OCI-LY3 (cell line): ENCODE data around the gene SRC.

Experiments
- H2AFZ ChIP-seq: fragments of 200-600, 300-600 bp; shearing (Covaris generic); 2 replicates; pipeline ENCODE4 v1.6.0; 2014; ENCODE audit warnings: antibody characterized with exemption, low read depth, low read length
- H3K27ac ChIP-seq: fragments of 200-600, 300-600 bp; sonication (generic); 2 replicates; pipeline ENCODE4 v1.5.1; 2014; ENCODE audit warnings: mild to moderate bottlenecking, low read length, moderate library complexity, mixed read lengths
- H3K27me3 ChIP-seq: fragments of 200-600, 300-600 bp; sonication (generic); 2 replicates; pipeline ENCODE4 v1.6.1; 2014; ENCODE audit warnings: low read depth, low read length, mixed read lengths
- H3K36me3 ChIP-seq: fragments of 200-600, 300-600 bp; sonication (generic); replicated peaks from 2 replicates; pipeline ENCODE3; 2014; ENCODE audit warnings: low read depth, low read length, mixed read lengths
- H3K4me1 ChIP-seq: fragments of 300-600, 200-600 bp; sonication (generic); 2 replicates; pipeline ENCODE4 v1.6.1; 2014; ENCODE audit warnings: low read length, mixed read lengths
- H3K4me2 ChIP-seq: fragments of 200-600, 300-600 bp; sonication (generic); 2 replicates; pipeline ENCODE4 v1.6.1; 2014; ENCODE audit warnings: low read length, mixed read lengths
- H3K4me3 ChIP-seq: fragments of 300-600, 200-600 bp; sonication (generic); 2 replicates; pipeline ENCODE4 v1.5.1; 2014; ENCODE audit warnings: antibody characterized with exemption, mild to moderate bottlenecking, low read length, moderate library complexity
- H3K79me2 ChIP-seq: fragments of 300-600, 200-600 bp; shearing (Covaris generic); 2 replicates; pipeline ENCODE4 v1.6.1; 2014; ENCODE audit warnings: mild to moderate bottlenecking, low read length, mixed read lengths
- H3K9ac ChIP-seq: fragments of 300-600, 200-600 bp; shearing (Covaris generic); 2 replicates; pipeline ENCODE4 v1.6.0; 2014; ENCODE audit warnings: mild to moderate bottlenecking, low read length, moderate library complexity
- H3K9me3 ChIP-seq: fragments of 200-600, 300-600 bp; shearing (Covaris generic); 2 replicates; pipeline ENCODE4 v1.6.1; 2014; ENCODE audit warnings: low read length, mixed read lengths; ENCODE audit not compliant: insufficient read depth
- H4K20me1 ChIP-seq: fragments of 200-600, 300-600 bp; sonication (generic); 2 replicates; pipeline ENCODE4 v1.6.1; 2016; ENCODE audit warnings: low read length, mixed read lengths; ENCODE audit not compliant: insufficient read depth
- CTCF ChIP-seq: fragments of 200-600, 300-600 bp; sonication (generic); IDR thresholded peaks from 2 replicates; pipeline ENCODE4 v1.5.1; 2014; ENCODE audit warnings: antibody characterized with exemption, low read length, low read depth
- EZH2phosphoT487 ChIP-seq: fragments of 200-600 bp; shearing (Covaris generic); IDR thresholded peaks from 2 replicates; pipeline ENCODE4 v1.6.1; 2018; ENCODE audit warnings: antibody characterized with exemption, mixed run types, low read depth

SRC gene

GRCh38 chr20:37323985-37324384, 22.0 kb upstream of the SRC start:
- Histone ChIP-seq H3K4me3 (no peak overlapping the region), H3K79me2 (no peaks in the 10 kb centered on the region), H2AFZ (no peak overlapping the region), H3K4me2 (no peak overlapping the region), H4K20me1 (no peaks in the 10 kb centered on the region), H3K4me1 (no peaks in the 10 kb centered on the region), H3K27me3 (no peaks in the 10 kb centered on the region), H3K36me3 (peaks cover 4% of the 10 kb centered on the region), H3K27ac (no peak overlapping the region), H3K9me3 (no peaks in the 10 kb centered on the region), H3K9ac (no peak overlapping the region)
- TF ChIP-seq CTCF = no peak
- no peak for TF ChIP-seq EZH2phosphoT487

- H3K4me3 ChIP-seq = no peak overlapping the region
- TF ChIP-seq EZH2phosphoT487 (no peak), CTCF (no peak)
- no peaks in the 10 kb centered on the region for H3K4me1 ChIP-seq
- no peak overlapping the region for H3K27ac ChIP-seq
- H3K9me3 ChIP-seq = no peaks in the 10 kb centered on the region
- no peaks in the 10 kb centered on the region for H3K79me2 ChIP-seq
- no peaks in the 10 kb centered on the region for H4K20me1 ChIP-seq
- no peak overlapping the region for H3K9ac ChIP-seq
- no peaks in the 10 kb centered on the region for H3K36me3 ChIP-seq
- no peak overlapping the region for H2AFZ ChIP-seq
- no peak overlapping the region for H3K4me2 ChIP-seq
- H3K27me3 ChIP-seq = no peaks in the 10 kb centered on the region
These were observed 20.7 kb upstream of the SRC start for GRCh38 chr20:37325206-37325605.

- Histone ChIP-seq H2AFZ (no peak overlapping the region), H3K9me3 (no peaks in the 10 kb centered on the region), H3K27ac (no peak overlapping the region), H3K79me2 (no peaks in the 10 kb centered on the region), H4K20me1 (no peaks in the 10 kb centered on the region), H3K9ac (no peak overlapping the region), H3K4me3 (no peak overlapping the region), H3K27me3 (no peaks in the 10 kb centered on the region), H3K4me1 (no peaks in the 10 kb centered on the region), H3K36me3 (no peaks in the 10 kb centered on the region), H3K4me2 (no peak overlapping the region)
- no peak for TF ChIP-seq CTCF
- TF ChIP-seq EZH2phosphoT487 = no peak
These were observed 19.3 kb upstream of the SRC start for GRCh38 chr20:37326666-37327065.

GRCh38 chr20:37327748-37328147, 18.2 kb upstream of the SRC start:
- no peak overlapping the region for H3K27ac ChIP-seq
- H3K27me3 ChIP-seq = no peaks in the 10 kb centered on the region
- no peaks in the 10 kb centered on the region for H4K20me1 ChIP-seq
- H3K9me3 ChIP-seq = no peaks in the 10 kb centered on the region
- H3K9ac ChIP-seq = no peak overlapping the region
- no peak overlapping the region for H2AFZ ChIP-seq
- no peak overlapping the region for H3K4me2 ChIP-seq
- no peak overlapping the region for H3K4me3 ChIP-seq
- H3K79me2 ChIP-seq = no peaks in the 10 kb centered on the region
- peaks cover 10% of the 10 kb centered on the region for H3K4me1 ChIP-seq
- TF ChIP-seq EZH2phosphoT487 = no peak
- no peak for TF ChIP-seq CTCF
- no peaks in the 10 kb centered on the region for H3K36me3 ChIP-seq
